ENCODE results near the gene VASN.

The VASN gene

GRCh38 chr16:4366016-4366415 is 5.6 kb upstream of the VASN start:
- in situ Hi-C loops (cut with MboI; ENCODE audit: low sequenced_read_pairs, unreplicated experiment): no loop called here
- DNase-seq (ENCODE audit: low spot score): no peak
- TF ChIP-seq, protein P1, sequence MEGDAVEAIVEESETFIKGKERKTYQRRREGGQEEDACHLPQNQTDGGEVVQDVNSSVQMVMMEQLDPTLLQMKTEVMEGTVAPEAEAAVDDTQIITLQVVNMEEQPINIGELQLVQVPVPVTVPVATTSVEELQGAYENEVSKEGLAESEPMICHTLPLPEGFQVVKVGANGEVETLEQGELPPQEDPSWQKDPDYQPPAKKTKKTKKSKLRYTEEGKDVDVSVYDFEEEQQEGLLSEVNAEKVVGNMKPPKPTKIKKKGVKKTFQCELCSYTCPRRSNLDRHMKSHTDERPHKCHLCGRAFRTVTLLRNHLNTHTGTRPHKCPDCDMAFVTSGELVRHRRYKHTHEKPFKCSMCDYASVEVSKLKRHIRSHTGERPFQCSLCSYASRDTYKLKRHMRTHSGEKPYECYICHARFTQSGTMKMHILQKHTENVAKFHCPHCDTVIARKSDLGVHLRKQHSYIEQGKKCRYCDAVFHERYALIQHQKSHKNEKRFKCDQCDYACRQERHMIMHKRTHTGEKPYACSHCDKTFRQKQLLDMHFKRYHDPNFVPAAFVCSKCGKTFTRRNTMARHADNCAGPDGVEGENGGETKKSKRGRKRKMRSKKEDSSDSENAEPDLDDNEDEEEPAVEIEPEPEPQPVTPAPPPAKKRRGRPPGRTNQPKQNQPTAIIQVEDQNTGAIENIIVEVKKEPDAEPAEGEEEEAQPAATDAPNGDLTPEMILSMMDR (IDR thresholded peaks at IDR 0.05; ENCODE audit: borderline replicate concordance, control extremely low read depth, extremely low read depth, insufficient read depth, missing control alignments): no peak

GRCh38 chr16:4367393-4367856 is 4.2 kb upstream of the VASN start:
- DNase-seq (ENCODE audit: low spot score): no peak
- TF ChIP-seq, protein P1 (IDR thresholded peaks at IDR 0.05; ENCODE audit: borderline replicate concordance, control extremely low read depth, extremely low read depth, insufficient read depth, missing control alignments): no peak
- in situ Hi-C loops (cut with MboI; ENCODE audit: low sequenced_read_pairs, unreplicated experiment): no loop called here

DNA sequence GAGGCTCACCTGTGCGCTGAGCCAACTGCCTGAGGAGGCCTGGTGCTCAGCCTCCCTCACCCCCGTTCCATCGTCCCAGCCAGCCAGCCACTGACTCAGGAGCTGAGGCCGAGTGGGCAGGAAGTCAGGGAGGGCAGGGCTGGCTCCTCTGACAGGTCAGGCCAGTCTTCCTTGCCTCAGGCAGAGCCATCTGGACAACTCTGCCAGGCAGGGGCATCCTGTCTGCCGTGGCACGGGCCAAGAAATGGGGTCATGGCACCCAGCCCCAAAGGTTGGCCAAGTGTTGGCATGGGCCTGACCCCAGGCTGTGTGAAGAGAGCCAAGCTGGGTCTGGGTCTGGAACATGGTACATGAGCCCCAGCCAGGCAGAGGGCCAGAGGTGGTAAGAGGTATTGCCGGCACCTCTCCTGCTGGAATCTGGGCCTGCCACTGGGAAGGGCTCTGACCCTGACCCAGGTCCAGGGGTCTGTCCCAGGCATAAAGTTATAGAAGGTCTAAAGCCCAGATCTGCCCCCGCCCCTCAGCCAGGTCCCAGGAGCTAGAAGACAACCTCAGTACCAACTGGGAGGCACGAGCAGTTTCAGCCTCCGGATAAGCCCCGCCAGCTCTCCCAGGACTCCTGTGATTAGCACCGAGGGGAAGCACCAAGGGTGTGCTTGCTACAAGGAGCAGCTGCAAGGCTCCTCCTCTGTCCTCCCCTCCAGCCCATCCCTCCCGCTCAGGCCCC is 2.5 kb upstream of the VASN start:
- in situ Hi-C loops (cut with MboI; ENCODE audit: low sequenced_read_pairs, unreplicated experiment): no loop called here

GRCh38 chr16:4370151-4370550 is 1.5 kb upstream of the VASN start:
- no peak for DNase-seq (ENCODE audit: low spot score)
- in situ Hi-C loops (cut with MboI; ENCODE audit: low sequenced_read_pairs, unreplicated experiment): no loop called here
- TF ChIP-seq, protein P1 (IDR thresholded peaks at IDR 0.05; ENCODE audit: borderline replicate concordance, control extremely low read depth, extremely low read depth, insufficient read depth, missing control alignments): no peak

More for the DNA sequence above, 2.5 kb upstream of the VASN start:
- DNase-seq (ENCODE audit: low spot score): no peak
- TF ChIP-seq, protein P1 (IDR thresholded peaks at IDR 0.05; ENCODE audit: borderline replicate concordance, control extremely low read depth, extremely low read depth, insufficient read depth, missing control alignments): no peak

DNA sequence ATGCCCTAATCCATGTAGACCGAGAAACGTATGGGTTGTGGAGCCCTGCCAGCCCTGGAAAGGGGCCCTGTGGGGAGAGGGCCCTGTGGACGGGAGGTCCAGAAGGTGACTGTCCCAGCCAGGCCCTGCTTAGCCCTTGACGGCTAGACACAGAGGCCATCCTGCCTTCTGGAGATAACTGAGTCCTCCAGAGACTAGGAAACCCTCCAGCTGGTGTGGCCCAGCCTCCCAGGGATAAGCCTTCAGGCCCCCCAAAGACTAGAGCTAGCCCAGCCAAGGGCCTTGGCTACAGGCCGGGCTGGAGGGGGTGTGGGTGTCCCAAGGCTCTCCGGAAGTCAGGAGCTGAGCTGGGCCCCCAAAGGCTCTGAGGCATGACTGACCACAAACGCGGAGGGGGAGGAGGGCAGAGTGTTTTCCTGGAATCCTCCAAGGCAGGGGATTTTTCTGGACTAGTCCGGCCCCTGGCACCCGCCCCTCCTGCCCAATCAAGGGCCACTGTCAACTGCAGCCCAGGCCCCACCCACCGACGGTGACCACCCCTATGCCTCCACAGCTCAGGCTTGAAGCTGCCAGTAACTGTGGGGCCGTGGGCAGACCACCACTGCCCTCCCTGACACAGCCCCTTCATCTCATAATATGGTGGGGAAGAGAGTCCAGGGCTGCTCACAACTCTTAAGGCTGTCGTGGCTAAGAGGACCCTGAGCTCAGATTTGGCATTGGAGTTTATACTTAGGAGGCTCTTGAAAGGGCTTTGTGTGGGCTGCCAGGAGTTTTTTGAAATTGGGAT is 885 bp upstream of the VASN start:
- in situ Hi-C loops (cut with MboI; ENCODE audit: low sequenced_read_pairs, unreplicated experiment): no loop called here
- TF ChIP-seq, protein P1 (IDR thresholded peaks at IDR 0.05; ENCODE audit: borderline replicate concordance, control extremely low read depth, extremely low read depth, insufficient read depth, missing control alignments): no peak
- no peak for DNase-seq (ENCODE audit: low spot score)

DNA sequence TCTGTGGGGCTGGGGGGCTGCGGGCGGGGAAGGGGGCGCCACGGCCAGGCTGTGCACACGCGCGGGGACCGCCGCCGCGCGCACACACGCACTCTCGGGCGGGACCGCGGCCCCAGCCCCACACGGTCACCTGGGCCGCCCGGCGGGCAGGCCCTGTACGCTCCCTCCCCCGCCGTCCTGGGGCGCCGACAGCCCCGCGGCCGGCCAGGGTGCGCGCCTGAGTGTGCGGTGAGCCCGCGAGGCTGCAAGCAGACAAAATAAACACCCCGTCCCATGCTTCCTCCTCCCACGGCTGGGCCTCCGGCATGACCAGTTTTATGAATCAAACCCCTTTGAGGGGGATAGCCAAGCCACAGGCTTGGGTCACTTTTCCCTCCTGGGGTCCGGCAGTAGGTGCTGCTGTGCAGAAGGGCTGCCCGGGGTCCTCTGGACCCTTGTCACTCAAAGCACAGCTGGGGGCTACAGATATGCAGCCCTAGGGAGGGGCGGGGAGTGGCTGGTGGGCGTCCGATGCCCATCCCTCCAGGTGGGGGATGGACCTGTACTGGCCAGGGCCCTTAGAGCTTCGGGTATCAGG is 441 bp downstream of the VASN start:
- no peak for DNase-seq (ENCODE audit: low spot score)
- TF ChIP-seq, protein P1 (IDR thresholded peaks at IDR 0.05; ENCODE audit: borderline replicate concordance, control extremely low read depth, extremely low read depth, insufficient read depth, missing control alignments): no peak
- in situ Hi-C loops (cut with MboI; ENCODE audit: low sequenced_read_pairs, unreplicated experiment): no loop called here

Measured in GM13976 (cell line).